HG02588 (cell line): Measurements from ENCODE around the gene ADARB2.

Source experiments
- ATAC-seq: cut with Tn5 transposase; IDR thresholded peaks from one replicate; pipeline ENCODE4 v1.9.1; 2021; ENCODE audit warnings: mild to moderate bottlenecking, moderate library complexity; ENCODE audit not compliant: unreplicated experiment

Gene ADARB2

DNA sequence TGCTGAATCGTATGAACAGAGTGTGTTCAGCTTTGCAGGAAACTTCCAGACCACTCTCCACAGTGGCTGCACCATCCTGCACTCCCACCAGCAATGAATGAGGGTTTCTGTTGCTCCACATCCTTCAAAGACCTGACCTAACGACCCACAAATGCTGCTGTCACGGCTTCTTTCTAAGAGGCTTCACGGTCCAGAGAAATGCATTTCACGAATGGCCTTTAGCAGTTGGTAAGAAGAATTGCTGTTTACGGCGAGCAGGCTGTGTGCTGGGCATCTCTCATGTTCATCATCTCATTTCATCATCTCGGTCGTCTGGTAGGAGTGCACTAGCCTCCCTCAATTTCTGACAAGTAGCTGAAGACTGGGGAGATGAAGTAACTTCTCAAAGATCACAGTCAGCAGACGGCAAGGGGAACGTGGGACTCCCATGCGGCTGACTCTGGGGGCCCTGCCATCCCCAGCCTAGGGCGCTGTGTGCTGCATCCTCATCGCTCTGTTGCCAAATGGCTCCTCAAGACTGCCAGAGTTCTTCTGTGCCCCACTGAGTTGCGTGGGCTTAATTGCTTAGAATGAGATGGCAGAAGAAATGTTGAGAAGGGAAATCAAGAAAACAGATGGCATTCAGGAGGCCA lies 72.9 kb downstream of the ADARB2 start:
- ATAC-seq = no peak

DNA sequence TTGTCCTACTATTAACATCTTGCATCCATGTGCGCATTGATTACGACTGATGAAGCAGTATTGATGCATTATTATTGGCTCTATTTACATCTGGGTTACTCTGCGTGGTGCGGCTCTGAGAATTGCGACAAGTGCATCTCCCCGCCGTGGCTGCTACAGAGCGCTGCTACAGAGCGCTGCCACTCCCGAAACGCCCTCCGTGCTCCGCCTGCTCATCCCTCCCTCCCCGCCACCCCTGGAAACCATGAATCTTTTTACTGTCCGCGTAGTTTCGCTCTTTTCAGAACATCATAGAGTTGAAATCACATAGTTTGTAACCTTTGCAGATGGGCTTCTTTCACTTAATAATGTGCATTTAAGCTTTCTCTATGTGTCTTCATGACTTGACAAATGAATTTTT lies 74.1 kb downstream of the ADARB2 start:
- ATAC-seq = no peak

DNA sequence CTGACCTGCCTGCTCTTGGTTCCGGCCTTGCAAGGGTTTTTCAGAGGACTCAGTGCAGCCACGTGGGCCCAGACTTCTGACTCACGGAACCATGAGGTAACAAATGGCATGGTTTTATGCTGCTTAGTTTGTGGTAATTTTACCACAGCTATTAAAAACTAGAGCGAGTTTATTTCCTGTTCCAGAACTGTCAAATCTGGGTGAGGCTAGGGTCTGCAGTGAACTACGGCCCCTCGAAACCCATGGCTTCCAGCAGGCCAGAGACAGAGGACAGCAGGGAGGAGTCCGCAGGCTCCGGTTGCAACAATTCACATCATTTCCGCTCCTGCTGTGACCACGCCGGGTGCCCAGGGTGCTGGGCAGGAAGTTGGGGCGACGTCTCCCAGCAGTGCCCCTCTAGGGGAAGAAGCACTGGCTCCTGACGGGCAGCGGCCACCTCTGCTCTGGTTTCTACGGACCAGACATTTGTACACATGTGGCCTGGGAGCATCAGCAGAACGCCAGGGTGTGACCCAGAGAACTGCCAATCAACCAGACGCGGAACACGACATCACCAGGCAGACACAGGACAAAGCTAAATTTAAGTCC lies 74.8 kb downstream of the ADARB2 start:
- peak; percentile 34 for ATAC-seq

DNA sequence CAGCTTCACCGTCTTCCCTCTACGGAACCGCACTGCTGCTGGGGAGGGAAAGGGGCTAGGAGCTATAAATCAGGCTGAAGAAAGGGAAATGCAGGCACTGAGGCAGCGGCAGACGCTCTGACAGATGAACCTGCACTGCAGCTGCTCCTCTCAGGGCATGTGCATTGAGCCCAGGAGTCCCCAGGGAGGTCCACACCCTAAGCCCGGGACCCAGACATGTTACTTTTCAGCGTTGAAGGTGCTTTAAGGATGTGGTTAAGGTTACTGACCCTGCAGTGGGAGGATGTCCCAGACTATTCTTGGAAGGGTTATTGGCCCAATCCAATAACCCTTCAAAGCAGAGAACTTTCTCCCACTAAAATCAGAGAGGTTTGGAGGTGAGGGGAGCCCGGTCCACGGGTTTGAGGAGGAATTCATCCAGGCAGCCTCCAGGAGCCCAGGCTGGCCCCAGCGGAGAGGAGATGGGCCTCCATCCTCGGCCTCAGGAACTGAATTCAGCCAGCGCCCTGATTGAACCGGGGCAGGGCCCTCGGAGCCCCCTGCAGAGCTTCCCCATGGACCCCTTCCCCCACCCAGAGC lies 75.4 kb downstream of the ADARB2 start:
- peak; percentile 76 for ATAC-seq

DNA sequence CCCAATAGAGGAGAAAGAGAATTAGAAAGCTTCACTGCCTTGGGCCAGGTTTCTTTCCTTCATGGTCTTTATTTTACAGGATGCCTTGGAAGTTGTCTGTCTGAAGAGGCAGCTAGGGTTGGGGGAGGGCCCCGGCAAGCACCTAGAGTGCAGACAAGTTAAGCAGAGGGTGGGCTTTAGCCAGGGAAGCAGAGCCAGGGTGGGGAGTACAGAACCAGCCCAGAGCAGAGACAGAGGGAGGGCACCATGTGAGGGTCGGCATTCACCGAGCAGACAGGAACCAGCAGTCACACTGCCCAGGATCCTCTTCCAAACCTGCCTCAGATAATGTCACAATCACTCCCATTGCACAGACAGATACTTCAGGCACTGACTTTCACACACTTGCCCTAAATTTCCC lies 75.9 kb downstream of the ADARB2 start:
- no peak for ATAC-seq

DNA sequence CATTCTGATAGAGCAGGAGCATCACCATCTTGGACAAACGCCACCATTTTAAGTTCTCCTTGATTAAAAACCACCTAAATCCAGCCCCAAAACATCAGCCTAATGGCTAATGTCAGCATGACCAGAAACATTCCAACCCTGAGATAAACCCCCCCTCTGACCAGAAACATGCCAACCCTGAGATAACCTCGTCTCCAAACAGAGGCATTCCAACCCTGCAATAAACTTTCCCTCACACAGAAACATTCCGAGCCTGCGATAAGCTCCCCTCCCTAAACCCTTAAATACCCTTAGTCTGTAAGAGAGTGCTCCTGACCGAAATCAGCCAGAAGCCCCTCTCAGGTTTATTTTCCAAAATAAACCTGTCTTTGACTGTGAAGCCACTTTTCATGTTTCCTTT lies 76.5 kb downstream of the ADARB2 start:
- no peak for ATAC-seq

DNA sequence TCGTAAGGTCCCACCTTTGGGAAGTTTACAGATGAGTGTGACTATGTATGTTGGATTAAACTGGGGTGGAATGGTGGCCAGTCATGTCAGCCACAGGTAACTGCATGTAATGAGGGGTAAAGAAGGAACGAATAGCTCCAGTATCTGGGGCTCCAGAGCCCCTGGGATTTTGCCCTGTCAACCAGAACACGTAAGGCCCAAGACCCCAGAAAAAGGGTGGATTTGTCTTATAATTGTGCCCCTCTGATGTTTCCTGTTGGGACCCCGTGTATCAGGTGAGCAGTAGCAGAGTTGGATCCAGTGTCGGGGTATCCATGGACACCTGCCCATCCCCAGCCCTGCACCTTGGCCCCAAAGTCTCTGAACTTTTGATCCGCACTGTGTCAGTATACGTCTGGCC lies 76.9 kb downstream of the ADARB2 start:
- ATAC-seq = no peak

DNA sequence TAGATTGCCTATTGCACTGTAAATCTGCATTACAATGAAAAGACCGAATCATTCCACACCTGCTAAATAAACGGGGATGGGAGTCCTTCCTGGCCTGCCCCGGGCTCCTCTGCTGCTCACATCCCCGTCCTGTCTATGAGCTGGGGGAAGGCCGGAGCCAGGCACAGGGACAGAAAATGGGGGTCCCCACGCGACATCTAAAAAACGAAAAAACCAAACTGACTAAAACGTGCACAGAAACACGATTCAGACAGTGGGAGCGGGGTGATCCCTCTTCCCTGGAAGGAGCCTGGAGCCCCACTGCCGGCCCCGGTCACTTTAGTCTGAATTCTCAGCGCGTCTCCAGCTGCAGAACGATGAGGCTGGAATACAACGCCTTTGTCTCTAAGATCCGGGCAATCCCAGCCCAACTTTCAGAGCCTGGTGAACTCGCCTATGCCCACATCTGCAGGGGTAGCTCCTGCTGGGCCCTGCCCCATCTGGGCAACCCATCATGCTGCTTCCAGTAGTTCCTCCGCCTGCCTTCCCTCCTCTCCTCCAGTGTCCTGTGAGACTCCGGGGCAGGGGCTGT lies 78.0 kb downstream of the ADARB2 start:
- ATAC-seq = no peak

DNA sequence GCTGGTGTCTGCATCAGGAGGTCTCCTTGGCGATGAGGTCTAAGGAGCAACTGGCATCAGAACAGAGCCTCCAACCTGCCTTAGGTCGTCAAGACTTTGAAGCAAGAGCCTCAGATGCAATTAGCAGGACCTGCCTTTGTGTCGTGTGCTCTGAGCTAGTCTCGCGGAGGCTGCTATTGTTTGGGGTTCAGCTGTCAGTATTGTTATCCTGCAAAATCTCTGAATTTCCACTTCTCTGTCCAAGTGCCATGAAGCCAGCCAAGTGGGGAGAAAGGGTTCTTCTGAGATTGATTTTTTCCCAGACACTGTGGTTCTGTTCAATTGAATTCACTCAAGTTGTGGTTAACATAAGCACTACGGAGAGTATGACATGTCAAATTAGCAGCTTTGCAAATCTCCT lies 78.7 kb downstream of the ADARB2 start:
- ATAC-seq = no peak

DNA sequence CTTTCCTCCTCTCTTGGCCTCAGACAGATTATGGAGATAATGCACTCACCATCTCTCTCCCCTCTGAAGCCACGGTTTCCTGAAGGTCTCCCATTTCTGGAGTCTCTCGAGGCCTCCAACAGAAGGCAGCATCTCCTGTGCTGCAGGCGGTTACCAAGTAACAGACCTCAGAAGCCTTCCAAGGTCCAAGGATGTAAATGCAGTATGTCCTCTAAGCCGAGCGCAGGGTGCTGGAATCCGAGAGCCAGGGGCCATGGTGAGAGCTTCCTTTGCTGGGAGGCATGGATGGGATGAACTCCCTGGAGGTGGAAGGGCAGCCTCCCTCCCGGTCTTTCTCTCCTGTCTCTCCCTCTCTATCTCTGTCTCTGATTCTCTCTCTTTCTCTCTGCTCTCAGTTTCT lies 79.8 kb downstream of the ADARB2 start:
- no peak for ATAC-seq

DNA sequence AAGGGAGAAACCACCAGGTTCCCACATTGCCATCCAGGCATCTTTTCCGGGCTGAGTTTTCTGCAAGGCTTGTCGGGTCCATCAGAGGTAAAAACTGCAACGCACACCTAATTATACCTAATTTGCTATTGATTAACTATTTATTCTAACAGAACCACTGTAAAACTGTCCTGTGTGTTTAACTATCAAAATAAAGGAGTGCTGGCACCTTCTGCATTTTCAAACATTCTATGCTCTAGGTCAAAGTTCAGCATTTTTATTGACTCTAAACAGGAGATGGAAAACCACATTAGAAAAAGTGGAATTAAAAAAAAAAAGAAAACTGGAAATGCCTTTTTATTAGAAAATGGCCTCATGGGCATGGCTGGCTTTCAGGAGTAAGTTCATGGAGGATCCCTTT lies 82.0 kb downstream of the ADARB2 start:
- ATAC-seq = no peak

DNA sequence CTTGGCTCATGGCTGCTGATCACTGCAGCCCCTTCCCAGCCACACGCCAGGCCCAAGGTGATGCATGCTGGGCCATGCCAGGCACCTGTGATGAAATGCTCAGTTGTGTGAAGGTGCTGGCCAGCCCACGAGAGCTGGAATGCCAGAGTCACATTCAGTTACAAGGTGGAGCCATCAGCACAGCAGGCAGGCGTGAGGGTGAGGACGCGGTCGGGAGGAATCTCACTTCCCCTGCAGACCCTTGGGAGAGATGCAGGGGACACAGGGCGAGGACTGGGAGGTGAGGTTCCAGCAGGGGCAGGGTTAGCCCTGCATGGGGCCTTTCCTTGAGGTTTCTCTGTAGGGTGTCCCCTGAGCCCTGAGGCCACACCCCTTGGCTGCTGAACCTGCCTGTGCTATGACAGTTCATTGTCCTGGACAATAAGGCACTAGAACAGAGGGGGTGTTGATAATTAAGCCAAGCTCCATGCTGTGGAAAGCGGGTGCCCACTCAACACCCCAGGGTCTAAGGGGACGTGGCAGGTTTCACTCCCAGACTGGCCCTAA lies 82.4 kb downstream of the ADARB2 start:
- no peak for ATAC-seq

DNA sequence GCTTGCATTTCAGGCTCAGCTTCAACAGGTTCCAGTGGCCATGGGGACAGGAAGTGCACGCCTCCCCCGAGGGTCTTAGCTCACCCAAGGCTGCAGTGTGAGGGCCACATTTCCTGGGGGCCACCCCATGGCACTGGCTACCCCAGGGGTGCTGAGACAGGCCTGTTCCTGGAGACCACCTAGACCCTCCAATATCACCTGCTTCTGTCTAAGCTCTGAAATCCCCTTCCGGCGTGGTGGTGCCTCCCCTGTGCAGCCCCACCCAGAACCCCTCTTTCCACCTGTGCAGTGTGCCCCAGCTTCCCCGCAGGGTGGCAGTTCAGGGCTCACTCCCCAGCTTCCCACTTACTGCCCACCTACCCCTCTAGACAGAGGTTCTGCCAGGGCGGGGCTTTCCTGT lies 83.1 kb downstream of the ADARB2 start:
- no peak for ATAC-seq

DNA sequence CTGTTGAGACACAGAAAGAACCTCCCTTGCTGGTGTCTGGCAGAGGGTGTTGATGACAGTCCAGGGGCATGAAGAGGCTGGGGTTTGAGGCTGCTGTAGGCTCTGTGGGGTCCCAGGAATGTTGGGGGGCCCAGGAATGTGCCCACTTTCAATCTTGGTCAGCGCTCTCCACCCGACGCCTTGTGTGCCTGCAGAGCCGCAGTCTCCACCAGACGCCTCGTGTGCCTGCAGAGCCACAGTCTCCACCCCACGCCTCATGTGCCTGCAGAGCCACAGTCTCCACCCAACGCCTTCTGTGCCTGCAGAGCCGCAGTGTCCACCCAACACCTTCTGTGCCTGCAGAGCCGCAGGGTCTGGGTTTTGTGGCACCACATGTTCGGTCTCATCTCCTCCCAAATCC lies 84.0 kb downstream of the ADARB2 start:
- ATAC-seq = no peak

DNA sequence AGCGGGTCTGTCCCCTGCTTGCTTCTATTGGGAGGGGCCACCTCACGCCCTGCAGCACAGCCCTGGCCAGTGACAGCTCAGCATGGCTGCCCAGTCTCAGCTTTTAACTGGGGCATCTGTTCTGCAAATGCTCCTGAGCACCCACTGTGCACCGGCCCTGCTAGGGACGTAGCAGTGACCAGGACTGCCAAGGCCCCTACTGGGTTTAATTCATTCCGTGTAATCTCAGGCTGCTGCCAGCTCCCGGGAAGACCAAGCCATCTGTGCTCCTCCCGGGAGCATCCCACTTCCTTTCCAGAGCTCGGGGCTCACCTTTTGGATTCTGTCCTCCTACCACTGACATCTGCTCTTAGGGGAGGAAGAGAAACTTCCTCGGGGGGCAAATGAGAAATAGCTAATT lies 85.2 kb downstream of the ADARB2 start:
- ATAC-seq = no peak

DNA sequence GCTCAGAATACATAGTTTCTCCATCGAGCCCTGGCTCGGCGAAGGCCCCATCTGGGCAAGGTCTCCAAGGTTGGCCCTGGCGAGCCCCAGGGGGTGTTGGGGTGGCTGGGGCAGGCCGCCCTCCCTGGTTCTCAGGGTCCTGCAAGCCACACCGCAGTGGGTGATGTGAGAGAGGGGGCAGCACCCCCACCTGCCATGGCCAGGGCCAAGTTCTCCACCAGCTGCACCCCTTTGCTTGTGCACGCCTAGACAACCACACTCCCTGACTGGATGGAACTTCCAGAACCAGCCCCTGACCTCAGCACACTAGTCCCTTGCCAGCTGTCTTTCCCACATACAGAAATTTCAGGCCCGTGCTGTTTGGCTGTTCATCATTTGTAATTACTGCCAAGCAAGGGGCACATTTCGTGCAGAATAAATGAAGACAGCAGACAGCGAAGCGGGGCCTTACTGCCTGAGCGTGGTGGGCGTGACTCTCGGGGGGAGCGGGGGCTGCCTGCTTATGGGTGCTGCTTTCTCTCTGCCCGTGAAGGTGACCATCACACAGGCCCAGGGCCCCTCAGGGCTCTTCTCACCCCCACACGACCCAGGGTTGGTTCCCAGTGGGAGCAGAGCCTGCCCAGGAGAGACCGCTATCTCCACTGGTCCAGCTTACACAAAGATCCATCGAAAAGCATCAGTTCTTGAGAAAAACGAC lies 85.9 kb downstream of the ADARB2 start:
- ATAC-seq = no peak

DNA sequence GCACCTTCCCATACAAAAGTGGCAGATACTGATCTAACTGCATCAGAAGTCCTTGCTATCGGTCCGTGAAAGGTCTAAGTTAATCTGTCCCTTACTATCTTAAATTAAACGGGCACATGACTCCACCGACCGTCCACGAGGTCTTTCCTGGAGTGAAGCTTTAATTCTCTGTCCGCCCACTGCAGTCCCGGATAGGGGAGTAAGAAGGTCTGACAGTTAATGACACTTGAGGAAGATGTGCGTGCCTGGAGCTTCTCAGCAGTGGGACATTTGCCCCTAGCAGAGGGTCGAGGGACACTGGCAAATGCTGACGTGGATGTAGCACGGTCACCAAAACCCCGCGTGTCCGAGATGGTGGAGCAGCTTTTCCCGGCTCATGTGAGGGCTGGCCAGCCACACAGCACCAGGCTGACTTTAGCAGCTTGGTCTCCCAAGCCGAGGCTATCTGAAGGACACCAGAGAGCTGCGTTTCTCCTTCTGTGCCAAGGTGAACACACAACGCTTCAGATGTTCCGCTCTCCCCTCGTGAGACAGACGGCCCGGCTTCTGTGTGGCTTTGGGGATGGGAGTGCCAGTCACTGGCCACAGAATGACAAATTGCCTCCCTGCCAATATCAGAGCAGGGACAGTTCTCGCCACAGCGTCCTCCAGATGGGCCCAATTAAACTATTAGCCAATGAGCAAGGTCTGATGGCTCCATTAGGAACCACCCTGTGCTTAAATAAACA lies 86.6 kb downstream of the ADARB2 start:
- ATAC-seq = no peak

DNA sequence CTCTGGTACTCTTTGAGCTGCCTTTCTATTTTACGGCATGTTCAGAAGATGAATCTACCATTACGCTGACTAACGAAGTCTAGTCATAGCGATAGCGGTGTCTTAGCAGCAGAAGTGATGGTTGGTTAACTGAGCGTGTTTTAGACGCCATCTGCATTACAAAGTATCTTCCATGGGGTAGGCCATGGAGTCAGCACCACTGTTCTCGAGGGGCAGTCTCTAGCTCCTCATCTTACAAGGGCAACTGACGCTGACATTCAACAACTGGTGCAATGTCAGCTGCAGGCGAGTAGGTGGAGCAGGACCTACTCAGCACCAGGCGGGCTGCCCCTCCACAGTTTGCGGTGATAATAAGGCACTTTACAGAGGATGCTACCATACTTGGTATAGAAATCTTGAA lies 88.7 kb downstream of the ADARB2 start:
- ATAC-seq = peak; percentile 82

DNA sequence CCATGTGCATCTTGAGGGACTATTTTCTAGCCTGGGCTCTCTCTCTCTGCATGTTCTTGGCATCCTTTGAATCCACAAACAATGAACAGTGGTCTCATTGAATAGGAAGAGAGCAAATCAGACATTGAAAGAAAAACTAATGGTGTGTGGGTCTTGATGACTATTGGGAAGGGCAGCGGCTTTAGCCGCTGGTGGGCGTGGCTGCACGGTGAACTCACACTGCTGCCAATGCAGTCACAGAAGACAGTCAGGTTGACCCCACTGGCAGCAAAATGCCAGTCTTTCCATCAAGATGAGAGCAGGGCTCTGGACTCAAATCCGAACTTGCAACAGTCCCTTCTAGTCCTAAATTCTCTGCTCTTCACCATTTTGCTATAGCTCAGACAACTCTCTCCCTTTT lies 91.0 kb downstream of the ADARB2 start:
- no peak for ATAC-seq

DNA sequence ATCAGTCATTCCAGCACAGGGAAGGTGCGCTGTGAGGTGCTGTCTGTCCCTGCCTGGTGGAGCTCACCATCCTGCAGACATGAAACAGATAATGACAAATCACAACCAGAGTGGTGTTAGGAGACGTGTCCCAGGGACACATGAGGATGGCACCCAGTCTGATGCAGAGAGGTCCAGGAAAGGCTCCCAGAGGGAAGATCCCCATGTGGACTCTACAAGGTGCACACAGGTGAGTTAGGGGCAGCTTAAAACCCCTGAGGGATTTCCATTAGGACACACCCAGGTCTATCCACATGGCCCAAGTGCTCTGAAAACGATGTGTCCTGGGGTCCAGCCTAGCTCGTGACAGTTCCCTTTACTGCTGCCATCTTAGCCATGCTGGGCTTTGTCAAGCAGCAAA lies 91.4 kb downstream of the ADARB2 start:
- ATAC-seq = no peak

DNA sequence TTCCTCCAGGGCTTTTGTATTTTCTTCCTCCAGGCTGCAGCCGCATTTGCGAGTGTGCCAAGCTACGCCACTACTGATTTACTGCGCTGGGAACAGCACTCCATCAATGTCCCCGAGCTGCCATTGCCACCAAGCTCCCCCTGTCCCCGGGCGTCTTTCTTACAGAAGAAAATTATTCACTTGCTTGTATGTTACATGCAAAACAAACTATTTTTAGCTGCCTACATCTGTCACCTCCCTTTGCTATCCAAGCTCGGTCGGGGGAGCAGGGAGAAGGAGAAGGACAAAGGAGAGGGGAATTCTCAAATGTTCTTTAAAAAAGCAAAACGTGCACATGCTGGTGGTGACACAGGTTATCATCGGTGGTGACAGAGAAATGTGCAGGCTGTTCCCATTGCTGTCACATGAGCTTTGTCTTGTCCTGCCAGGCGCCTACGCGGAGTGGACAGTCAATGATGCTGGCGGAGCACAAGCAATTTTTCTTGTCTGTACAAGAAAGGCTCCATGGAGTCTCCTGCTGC lies 93.1 kb downstream of the ADARB2 start:
- ATAC-seq = no peak
